Astrocyte (in vitro differentiated cells and primary cell): ENCODE measurements around the gene TLE5.

Experiments used
- CTCF ChIP-seq: IDR thresholded peaks from 2 replicates; pipeline ENCODE4 v1.5.1; 2011; ENCODE audit warnings: low read depth, mild to moderate bottlenecking, inconsistent platforms, low read length, moderate library complexity; ENCODE audit not compliant: insufficient read depth
- EZH2 ChIP-seq: IDR thresholded peaks from 2 replicates; pipeline ENCODE4 v1.6.1; 2012; ENCODE audit warnings: mild to moderate bottlenecking, low read length, inconsistent platforms; ENCODE audit not compliant: insufficient read depth

- TF ChIP-seq CTCF (no peak), EZH2 (no peak)
Measured at GRCh38 chr19:3004522-3004921, 57.8 kb downstream of the TLE5 start.
